Esophagus squamous epithelium (tissue), 4 donors: Measurements from ENCODE around the gene OCA2.

Experiments
- CTCF ChIP-seq, 6 experiments: fragments of 450-650 bp in 4 of 6; fragments of 200-600 bp in 2 of 6; sonication (generic) in 2 of 6; IDR thresholded peaks; one replicate each; pipeline ENCODE4 v1.5.1; 2016 to 2019; ENCODE audit warnings: antibody characterized with exemption in 6 of 6, mild to moderate bottlenecking in 4 of 6, moderate library complexity in 4 of 6
- POLR2A ChIP-seq, 4 donors: fragments of 450-650 bp; IDR thresholded peaks; one replicate each; pipeline ENCODE4 v1.6.1; 2017; ENCODE audit warnings: antibody characterized with exemption in 4 of 4, mild to moderate bottlenecking in 4 of 4, moderate library complexity in 3 of 4

- no peak for TF ChIP-seq POLR2A (IDR thresholded peaks at IDR 0.05)
- no peak for TF ChIP-seq CTCF (IDR thresholded peaks at IDR 0.05)
Observed at GRCh38 chr15:27990521-27991515, 108.3 kb downstream of the OCA2 start.
